GM19468 (cell line): Measurements from ENCODE around the gene GALNT7.
"Not testable (repeated sequence)": the region's sequence is repeated elsewhere in the genome, so short reads cannot be mapped to it uniquely, and the experiment has no call there.

ENCODE experiments used
- ATAC-seq: cut with Tn5 transposase; IDR thresholded peaks from one replicate; pipeline ENCODE4 v1.9.1; 2021; ENCODE audit warnings: mild to moderate bottlenecking, moderate library complexity, moderate number of reproducible peaks; ENCODE audit not compliant: unreplicated experiment; ENCODE audit errors: extremely low read depth

Gene GALNT7

DNA sequence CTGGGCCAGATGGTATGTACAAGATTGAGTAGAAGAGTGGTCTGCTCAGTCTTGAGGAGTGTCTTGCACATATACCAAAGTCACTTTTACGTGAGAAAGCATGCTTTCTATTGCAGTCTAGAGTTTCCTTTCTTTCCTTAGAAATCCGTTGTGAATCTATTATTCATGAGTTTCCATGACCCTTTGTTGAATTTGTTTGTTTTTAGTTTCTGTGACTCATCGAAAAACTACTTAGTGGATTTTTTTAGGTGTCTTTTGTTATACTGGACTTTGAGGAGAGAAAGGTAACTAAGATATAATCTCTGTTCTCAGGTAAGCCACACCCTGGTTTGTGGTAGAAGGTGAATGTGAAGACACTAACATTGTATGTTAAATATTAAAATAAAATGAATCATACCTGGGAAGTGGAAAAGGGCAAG, 23.0 kb downstream of the GALNT7 start:
- ATAC-seq: no peak

GRCh38 chr4:173192375-173193162, 24.0 kb downstream of the GALNT7 start:
- ATAC-seq: no peak

DNA sequence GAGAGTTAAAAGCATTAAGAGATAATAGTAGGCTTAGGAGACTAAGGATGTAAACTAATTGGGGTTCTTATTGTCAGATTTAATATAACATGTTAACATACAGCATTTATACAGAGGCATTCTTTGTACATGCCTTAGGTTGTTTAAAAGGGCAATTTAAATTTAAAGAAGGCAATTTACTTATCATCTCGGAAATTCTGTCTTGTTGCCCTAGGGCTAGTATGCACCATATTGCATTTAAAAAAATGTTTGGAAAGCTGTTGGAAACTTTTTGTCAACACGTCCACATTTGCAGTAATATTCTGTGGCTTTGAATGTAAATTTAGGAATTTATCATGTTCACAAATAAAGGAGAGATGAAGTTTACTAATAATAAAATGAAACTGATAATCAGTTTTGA, 25.5 kb downstream of the GALNT7 start:
- no peak for ATAC-seq

DNA sequence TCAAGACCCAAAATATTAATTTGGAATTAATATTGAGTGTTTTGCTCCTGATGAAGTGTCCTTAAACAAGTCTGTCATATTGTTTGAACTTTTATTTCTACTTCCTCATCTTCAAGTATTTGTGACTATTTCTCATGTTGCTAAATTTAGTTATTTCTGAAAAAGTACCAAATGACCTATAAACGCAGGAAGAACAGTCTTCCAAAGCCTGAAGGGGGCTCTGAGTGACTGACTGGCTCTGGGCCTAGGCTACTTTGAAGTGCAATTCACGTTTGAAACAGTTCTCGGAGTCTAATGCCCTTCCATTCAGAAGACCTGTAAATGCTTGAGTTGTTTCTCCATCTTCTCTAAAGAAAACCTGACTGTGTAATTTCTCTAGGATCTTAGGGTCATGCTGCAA, 26.5 kb downstream of the GALNT7 start:
- ATAC-seq: peak; percentile 26

GRCh38 chr4:173199553-173199952, 30.9 kb downstream of the GALNT7 start:
- ATAC-seq: no peak

- ATAC-seq: no peak
Measured at GRCh38 chr4:173200103-173200884, 31.7 kb downstream of the GALNT7 start.

- no peak for ATAC-seq
Measured at GRCh38 chr4:173202395-173202794, 33.8 kb downstream of the GALNT7 start.

DNA sequence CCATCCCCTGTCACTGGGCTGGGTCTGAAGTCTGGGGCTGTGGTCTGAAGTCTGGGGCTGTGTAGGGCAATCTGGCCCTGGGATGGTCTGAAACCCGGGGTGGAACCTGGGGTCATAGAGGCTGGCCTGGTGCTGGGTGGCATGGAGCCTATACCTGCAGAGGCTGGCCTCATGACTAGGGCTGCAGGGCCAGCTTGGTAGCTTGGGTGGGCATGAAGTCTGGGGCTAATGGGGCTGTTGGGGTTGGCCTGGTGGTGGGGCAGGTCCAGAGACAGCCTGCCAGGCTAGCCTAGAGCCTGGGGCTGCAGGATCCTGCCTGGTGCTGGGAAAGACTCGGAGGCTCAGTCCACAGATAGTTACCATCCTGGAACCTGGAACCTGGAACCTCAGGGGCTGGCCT, 37.0 kb downstream of the GALNT7 start:
- ATAC-seq: no peak

DNA sequence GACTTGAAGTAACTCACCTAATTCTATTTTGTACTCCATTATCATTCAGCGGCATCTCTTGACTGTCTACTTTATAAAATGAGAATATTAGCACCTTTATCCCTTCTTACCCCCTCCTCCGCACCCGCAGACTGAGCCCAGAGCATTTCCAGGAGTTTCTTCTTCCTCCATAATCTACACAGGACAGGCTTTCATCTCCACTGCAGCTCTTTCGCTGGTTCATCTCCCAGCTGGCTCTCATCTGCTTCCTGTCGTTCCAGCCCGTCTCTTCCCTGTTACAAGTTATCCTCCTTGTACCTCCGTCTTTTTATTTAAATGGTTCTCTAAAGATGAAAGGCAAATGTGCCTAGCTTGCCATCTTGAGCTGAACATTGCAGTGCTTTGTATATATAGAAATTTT, 39.8 kb downstream of the GALNT7 start:
- ATAC-seq: no peak

DNA sequence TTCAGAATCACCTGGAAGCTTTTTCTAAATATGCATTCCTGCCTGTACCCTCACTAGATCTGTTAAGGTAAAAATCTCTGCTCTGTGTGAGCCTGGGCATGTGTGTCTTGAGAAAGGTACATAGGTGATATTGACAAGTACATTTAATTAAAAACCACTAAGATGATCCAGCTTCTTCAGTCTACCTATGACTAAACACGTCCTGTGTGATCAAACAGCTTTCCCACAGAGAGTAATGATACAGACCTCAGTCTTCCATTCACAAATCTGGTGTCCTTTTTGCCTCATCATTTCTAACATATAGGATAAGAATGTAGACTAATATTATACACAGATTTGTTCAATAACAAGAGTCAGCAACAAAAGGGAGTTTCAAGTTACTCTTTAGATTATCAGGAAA, 42.6 kb downstream of the GALNT7 start:
- no peak for ATAC-seq

DNA sequence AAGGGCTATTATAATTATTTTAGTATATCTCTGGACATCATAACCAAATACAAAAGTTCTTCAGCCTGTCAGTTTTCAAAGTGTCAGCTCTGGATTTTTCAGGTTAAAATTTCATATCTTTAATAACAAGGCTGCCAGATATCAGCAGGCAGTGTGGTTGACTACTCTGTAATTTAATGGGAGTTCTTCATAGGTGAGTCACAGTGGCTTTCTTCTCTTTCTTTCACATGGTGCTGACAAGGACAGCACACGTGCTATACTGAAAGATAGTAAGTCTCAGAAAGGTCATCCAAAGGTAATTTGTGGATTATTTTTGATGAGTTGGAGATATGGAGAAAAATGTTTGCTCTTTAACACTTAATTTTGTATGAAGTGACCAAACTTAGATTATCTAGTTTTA, 43.2 kb downstream of the GALNT7 start:
- no peak for ATAC-seq

DNA sequence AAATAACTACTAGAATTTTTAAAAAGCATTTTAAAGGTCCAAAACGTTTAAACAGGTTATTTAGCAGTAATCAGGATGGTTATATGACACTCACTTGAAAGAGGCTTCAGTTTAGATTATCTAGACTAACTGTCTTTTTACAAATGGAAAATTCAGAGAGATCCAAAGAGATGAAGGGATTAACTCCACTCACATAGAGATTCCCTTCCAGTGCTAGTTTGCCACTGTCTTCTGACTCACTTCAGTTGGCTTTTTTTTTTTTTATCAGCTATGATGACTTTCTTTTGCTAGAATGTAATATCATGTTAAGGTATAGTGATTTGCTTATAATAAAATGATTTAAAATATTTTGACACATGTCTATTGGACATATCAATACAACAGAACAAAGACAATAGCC, 43.8 kb downstream of the GALNT7 start:
- no peak for ATAC-seq

GRCh38 chr4:173213296-173213695, 44.7 kb downstream of the GALNT7 start:
- no peak for ATAC-seq

DNA sequence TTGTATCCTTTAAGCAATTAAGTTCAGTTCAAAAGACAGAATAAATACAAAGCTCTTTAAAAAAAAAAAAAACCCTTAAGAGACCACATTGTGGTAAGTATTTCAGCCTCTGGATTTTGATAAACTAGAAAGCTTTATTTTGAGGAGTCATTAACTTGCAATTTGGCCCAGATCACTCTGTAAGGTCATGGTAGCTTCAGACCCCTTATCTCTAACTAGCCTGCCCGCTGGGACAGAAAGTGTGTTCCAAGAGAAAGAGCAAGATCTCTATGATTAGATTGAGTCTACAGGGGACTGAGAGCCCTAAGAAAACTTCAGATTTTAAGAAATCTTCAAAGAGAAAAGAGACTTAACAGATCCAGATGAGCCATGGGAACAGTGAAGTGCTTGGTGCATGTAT, 45.6 kb downstream of the GALNT7 start:
- ATAC-seq: no peak

DNA sequence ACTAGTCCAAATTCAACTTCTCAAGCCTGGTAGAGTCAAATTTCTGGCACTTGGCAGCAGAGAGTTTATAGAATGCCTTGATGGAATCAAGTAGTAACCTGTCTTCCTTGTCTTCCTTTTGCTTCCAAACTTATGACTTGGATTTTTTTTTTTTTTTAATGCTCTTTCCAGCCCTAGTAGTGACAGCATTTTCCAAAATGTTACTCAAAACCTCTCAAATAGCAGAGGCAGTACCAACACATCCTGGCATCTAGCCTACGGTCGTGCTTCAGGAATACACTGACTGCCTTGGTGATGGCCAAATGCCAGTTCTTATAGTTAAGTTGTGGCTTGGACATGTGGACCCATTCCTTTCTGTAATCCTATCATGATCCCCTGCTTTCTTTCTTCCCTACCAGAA, 46.0 kb downstream of the GALNT7 start:
- no peak for ATAC-seq

DNA sequence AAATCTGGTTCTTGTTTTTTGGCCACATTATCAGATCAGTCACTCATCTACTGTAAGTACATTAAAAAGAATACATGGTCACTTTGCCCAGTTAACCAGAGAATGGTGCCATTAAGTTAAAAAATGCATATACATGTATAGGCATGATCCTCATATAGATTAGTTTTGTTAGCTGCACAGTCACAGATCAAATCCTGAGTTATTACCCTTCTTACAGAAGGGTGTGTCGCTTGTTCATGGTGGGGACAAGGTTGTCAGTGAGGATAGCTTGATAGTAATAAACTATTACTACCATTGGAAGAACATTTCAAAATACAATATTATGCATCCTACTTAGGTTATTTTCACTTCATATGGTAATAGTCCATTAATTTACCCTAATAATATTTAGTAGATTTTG, 48.5 kb downstream of the GALNT7 start:
- ATAC-seq: no peak

GRCh38 chr4:173217727-173218126, 49.1 kb downstream of the GALNT7 start:
- no peak for ATAC-seq

DNA sequence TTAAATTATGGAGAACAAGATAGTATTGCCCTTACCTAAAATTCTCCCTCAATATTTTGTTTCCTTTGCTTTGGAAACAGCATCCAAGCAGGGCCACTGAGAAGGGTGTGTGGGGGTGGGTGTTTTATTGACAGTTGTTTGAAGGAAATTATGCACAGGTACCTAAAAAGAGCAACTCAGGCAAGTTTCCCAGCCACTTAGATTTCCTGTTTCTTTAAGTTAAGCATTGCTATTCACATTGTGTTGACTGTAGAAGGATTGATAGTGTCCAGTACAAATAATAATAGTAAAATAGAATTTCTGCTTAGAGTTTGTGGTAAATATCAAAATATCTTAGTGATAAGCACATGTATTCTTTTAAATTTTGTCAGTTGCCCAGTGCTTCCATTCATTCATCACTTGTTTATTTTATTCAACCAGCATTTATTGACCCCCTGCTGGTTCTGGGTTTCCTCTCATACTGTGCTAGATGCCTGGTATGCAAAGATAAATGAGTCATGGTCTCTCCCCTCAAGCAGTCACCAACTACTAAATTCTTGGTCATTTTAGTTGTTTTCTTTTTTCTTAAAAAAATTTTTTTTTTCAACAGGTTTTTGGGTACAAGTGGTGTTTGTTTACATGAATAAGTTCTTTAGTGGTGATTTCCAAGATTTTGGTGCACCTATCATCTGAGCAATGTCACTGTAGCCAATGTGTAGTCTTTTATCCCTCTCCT, 50.0 kb downstream of the GALNT7 start:
- ATAC-seq: no peak

DNA sequence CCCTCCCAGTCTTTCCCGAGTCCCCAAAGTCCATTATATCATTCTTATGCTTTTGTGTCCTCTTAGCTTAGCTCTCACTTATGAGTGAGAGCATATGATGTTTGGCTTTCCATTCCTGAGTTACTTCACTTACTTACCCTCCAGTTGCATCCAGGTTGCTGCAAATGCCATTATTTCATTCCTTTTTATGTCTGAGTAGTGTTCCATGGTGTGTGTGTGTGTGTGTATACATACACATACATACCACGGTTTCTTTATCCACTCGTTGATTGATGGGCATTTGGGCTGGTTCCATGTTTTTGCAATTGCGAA, 50.5 kb downstream of the GALNT7 start:
- ATAC-seq: not testable (repeated sequence)

GRCh38 chr4:173223743-173224142, 55.1 kb downstream of the GALNT7 start:
- no peak for ATAC-seq

- ATAC-seq: no peak
Measured at GRCh38 chr4:173226401-173226888, 57.8 kb downstream of the GALNT7 start.
